HepG2 (cell line): Measurements from ENCODE around the gene UBR4.

ENCODE experiments used
- PITX1 ChIP-seq: sonication (generic); formaldehyde crosslinking; IDR thresholded peaks from 2 replicates; pipeline ENCODE4 v1.5.1; 2020; ENCODE audit warnings: mild to moderate bottlenecking, missing genetic modification reagents
- ZNF292 ChIP-seq: sonication (generic); formaldehyde crosslinking; IDR thresholded peaks from 2 replicates; pipeline ENCODE4 v1.8.1; 2022; ENCODE audit warnings: mild to moderate bottlenecking, low read depth, missing genetic modification reagents, borderline replicate concordance
- TF ChIP-seq, protein P1 (sequence below): sonication (generic); formaldehyde crosslinking; IDR thresholded peaks from 2 replicates; pipeline ENCODE4 v1.5.0; 2020; ENCODE audit warnings: mild to moderate bottlenecking, missing genetic modification reagents, moderate library complexity

- no peak for TF ChIP-seq PITX1 (CRISPR knock-in tag)
- no peak for TF ChIP-seq ZNF292
- TF ChIP-seq, protein P1, sequence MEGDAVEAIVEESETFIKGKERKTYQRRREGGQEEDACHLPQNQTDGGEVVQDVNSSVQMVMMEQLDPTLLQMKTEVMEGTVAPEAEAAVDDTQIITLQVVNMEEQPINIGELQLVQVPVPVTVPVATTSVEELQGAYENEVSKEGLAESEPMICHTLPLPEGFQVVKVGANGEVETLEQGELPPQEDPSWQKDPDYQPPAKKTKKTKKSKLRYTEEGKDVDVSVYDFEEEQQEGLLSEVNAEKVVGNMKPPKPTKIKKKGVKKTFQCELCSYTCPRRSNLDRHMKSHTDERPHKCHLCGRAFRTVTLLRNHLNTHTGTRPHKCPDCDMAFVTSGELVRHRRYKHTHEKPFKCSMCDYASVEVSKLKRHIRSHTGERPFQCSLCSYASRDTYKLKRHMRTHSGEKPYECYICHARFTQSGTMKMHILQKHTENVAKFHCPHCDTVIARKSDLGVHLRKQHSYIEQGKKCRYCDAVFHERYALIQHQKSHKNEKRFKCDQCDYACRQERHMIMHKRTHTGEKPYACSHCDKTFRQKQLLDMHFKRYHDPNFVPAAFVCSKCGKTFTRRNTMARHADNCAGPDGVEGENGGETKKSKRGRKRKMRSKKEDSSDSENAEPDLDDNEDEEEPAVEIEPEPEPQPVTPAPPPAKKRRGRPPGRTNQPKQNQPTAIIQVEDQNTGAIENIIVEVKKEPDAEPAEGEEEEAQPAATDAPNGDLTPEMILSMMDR = peak; percentile 80
Measured at GRCh38 chr1:19096036-19096833, 113.8 kb downstream of the UBR4 start.
